ENCODE measurements around the gene AWAT2.

DNA sequence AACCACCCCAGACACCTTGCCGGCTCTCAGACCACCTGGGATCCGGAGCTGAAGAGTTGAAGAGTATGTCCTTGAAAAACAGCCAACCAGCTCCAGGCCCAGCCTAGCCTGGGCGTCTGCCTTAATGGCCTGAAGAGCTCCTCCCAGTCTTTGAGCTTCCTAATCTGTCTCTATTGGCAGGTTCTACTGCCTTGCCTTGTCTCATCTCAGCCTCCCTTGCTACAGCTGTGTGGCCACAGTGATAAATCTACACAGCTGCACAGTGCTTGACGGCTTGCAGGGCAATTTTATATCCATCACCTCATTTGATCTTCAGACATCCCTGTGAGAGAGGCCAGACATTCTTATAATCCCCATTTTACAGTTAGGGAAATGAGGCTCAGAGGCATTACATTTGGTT is 19.9 kb downstream of the AWAT2 start:
- TF ChIP-seq, protein P1, sequence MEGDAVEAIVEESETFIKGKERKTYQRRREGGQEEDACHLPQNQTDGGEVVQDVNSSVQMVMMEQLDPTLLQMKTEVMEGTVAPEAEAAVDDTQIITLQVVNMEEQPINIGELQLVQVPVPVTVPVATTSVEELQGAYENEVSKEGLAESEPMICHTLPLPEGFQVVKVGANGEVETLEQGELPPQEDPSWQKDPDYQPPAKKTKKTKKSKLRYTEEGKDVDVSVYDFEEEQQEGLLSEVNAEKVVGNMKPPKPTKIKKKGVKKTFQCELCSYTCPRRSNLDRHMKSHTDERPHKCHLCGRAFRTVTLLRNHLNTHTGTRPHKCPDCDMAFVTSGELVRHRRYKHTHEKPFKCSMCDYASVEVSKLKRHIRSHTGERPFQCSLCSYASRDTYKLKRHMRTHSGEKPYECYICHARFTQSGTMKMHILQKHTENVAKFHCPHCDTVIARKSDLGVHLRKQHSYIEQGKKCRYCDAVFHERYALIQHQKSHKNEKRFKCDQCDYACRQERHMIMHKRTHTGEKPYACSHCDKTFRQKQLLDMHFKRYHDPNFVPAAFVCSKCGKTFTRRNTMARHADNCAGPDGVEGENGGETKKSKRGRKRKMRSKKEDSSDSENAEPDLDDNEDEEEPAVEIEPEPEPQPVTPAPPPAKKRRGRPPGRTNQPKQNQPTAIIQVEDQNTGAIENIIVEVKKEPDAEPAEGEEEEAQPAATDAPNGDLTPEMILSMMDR (IDR thresholded peaks at IDR 0.05) = no peak
- no peak for TF ChIP-seq EZH2 (IDR thresholded peaks at IDR 0.05)
- TF ChIP-seq EZH2phosphoT487 (IDR thresholded peaks at IDR 0.05) = no peak
